Neural progenitor cell (in vitro differentiated cells): ENCODE data around the gene PPM1D.

Experiments
- CTCF ChIP-seq: fragments of 200-600 bp; sonication (generic); IDR thresholded peaks from 2 replicates; pipeline ENCODE4 v1.5.1; 2017; ENCODE audit warnings: antibody characterized with exemption, mild to moderate bottlenecking
- EZH2 ChIP-seq: fragments of 200-600 bp; sonication (generic); IDR thresholded peaks from 2 replicates; pipeline ENCODE4 v1.6.1; 2017; ENCODE audit warnings: antibody characterized with exemption, mild to moderate bottlenecking, moderate library complexity

DNA sequence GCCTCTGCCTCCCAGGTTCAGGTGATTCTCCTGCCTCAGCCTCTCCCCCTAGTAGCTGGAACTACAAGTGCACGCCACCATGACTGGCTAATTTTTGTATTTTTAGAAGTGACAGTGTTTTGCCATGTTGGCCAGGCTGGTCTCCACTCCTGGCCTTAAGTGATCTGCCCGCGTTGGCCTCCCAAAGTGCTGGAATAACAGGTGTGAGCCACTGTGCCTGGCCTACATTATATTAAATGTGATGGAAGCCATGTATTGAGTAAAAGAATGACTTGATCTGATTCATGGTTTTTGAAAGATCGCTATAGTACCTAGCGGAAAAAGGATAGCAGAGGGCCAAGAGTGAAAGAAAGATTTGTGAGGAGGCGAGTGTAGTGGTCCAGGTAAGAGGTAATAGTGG, 2.7 kb upstream of the PPM1D start:
- TF ChIP-seq EZH2 (no peak), CTCF (no peak)
